SK-N-SH (cell line): Measurements from ENCODE around the gene SRCIN1. TPM values are rescaled to one million over a fixed set of nuclear protein-coding genes. Genes with fewer than 3 reads are reported as not detected.

Experiments
- CTCF ChIA-PET: fragments of 300-600, 350-600 bp; formaldehyde crosslinking; extraction: SDS; loops from one replicate; lab custom pipeline; 2021; lab: Yijun Ruan, JAX
- POLR2A ChIA-PET: fragments of 350-600 bp; sonication (Branson Sonifier 250); formaldehyde crosslinking; extraction: SDS; loops from one replicate; lab custom pipeline; 2020; ENCODE audit warnings: antibody characterized with exemption, inconsistent platforms; lab: Yijun Ruan, JAX
- DNase-seq: peaks from one replicate; pipeline ENCODE4 v3.0.0; 2012
- H2AFZ ChIP-seq: fragments of 200-600 bp; sonication (generic); 2 replicates; pipeline ENCODE4 v1.8.1; 2016; ENCODE audit warnings: antibody characterized with exemption, mild to moderate bottlenecking, low read depth
- H3F3A ChIP-seq: fragments of 200-600 bp; sonication (generic); replicated peaks from 2 replicates; pipeline ENCODE3; 2016; ENCODE audit warnings: antibody characterized with exemption, mild to moderate bottlenecking; ENCODE audit not compliant: insufficient read depth
- H3K27ac ChIP-seq, 2 experiments: fragments of 200-500 bp in 1 of 2; fragments of 200-600 bp in 1 of 2; sonication (Bioruptor generic) in 1 of 2; sonication (generic), shearing (Covaris generic) in 1 of 2; 2 replicates each; pipeline versions ENCODE4 v1.5.1 to v1.6.1; 2014 to 2016; ENCODE audit warnings: low read depth in 2 of 2, inconsistent platforms in 1 of 2, low read length in 1 of 2, mild to moderate bottlenecking in 1 of 2, mixed read lengths in 1 of 2
- H3K27me3 ChIP-seq: fragments of 200-600 bp; sonication (generic), shearing (Covaris generic); 2 replicates; pipeline ENCODE4 v1.6.1; 2016; ENCODE audit warnings: mixed run types; ENCODE audit not compliant: insufficient read depth
- H3K36me3 ChIP-seq, 2 experiments: fragments of 200-500 bp in 1 of 2; fragments of 200-600 bp in 1 of 2; sonication (Bioruptor generic) in 1 of 2; sonication (generic) in 1 of 2; replicated peaks in 1 of 2; 2 replicates each; pipeline versions ENCODE3 to v1.5.1; 2014 to 2016; ENCODE audit warnings: low read length in 1 of 2, mild to moderate bottlenecking in 1 of 2; ENCODE audit not compliant: insufficient read depth in 2 of 2, control insufficient read depth in 1 of 2
- H3K4me1 ChIP-seq, 2 experiments: fragments of 200-500 bp in 1 of 2; fragments of 200-600 bp in 1 of 2; sonication (Bioruptor generic) in 1 of 2; sonication (generic), shearing (Covaris generic) in 1 of 2; 2 replicates each; pipeline versions ENCODE4 v1.5.1 to v1.6.1; 2014 to 2016; ENCODE audit warnings: low read depth in 1 of 2, low read length in 1 of 2, mixed run types in 1 of 2; ENCODE audit not compliant: insufficient read depth in 2 of 2, control insufficient read depth in 1 of 2
- H3K4me2 ChIP-seq: fragments of 200-600 bp; sonication (generic), shearing (Covaris generic); 2 replicates; pipeline ENCODE4 v1.6.1; 2017; ENCODE audit warnings: mixed run types
- H3K4me3 ChIP-seq, 2 experiments: fragments of 200-500 bp in 1 of 2; fragments of 200-600 bp in 1 of 2; sonication (Bioruptor generic) in 1 of 2; sonication (generic), shearing (Covaris generic) in 1 of 2; 2 replicates each; pipeline versions ENCODE4 v1.5.1 to v1.8.1; 2014 to 2016; ENCODE audit warnings: low read depth in 2 of 2, inconsistent platforms in 1 of 2, low read length in 1 of 2, mild to moderate bottlenecking in 1 of 2, mixed read lengths in 1 of 2, moderate library complexity in 1 of 2
- H3K79me2 ChIP-seq: fragments of 200-600 bp; sonication (generic); 2 replicates; pipeline ENCODE4 v1.8.1; 2017; ENCODE audit warnings: mild to moderate bottlenecking; ENCODE audit not compliant: insufficient read depth
- H3K9ac ChIP-seq: fragments of 200-600 bp; sonication (generic); 2 replicates; pipeline ENCODE4 v1.6.1; 2017; ENCODE audit warnings: mixed run types
- H3K9me2 ChIP-seq: fragments of 200-600 bp; sonication (generic); 2 replicates; pipeline ENCODE4 v1.6.1; 2017; ENCODE audit warnings: mixed run types
- H3K9me3 ChIP-seq: fragments of 200-600 bp; sonication (generic); 2 replicates; pipeline ENCODE4 v1.6.1; 2017; ENCODE audit warnings: mixed run types, mild to moderate bottlenecking, moderate library complexity
- H4K20me1 ChIP-seq: fragments of 200-600 bp; sonication (generic); 2 replicates; pipeline ENCODE4 v1.6.1; 2017; ENCODE audit warnings: mild to moderate bottlenecking, mixed run types; ENCODE audit not compliant: insufficient read depth
- CHD2 ChIP-seq: fragments of 150-350 bp; IDR thresholded peaks from 2 replicates; pipeline ENCODE4 v1.6.1; 2018; ENCODE audit warnings: low read length; ENCODE audit not compliant: partially characterized antibody
- ELF1 ChIP-seq: IDR thresholded peaks from 2 replicates; pipeline ENCODE4 v1.4.0; 2012
- FOXJ3 ChIP-seq: sonication (generic); formaldehyde crosslinking; IDR thresholded peaks from 2 replicates; pipeline ENCODE4 v1.5.1; 2020; ENCODE audit warnings: mild to moderate bottlenecking, missing genetic modification reagents
- FOXM1 ChIP-seq: IDR thresholded peaks from 2 replicates; pipeline ENCODE4 v1.4.0; 2012; ENCODE audit warnings: low read depth, mild to moderate bottlenecking
- GABPA ChIP-seq: IDR thresholded peaks from 2 replicates; pipeline ENCODE4 v1.4.0; 2012; ENCODE audit warnings: low read depth, mild to moderate bottlenecking
- POLR2AphosphoS5 ChIP-seq: IDR thresholded peaks from 2 replicates; pipeline ENCODE4 v1.6.1; 2012; ENCODE audit warnings: low read depth, low read length
- RAD21 ChIP-seq: IDR thresholded peaks from 2 replicates; pipeline ENCODE4 v1.6.1; 2012; ENCODE audit warnings: mild to moderate bottlenecking, low read length
- RXRA ChIP-seq: IDR thresholded peaks from 2 replicates; pipeline ENCODE4 v1.4.0; 2012; ENCODE audit warnings: low read depth, mild to moderate bottlenecking, borderline replicate concordance
- SIN3A ChIP-seq: IDR thresholded peaks from 2 replicates; pipeline ENCODE4 v1.6.1; 2012; ENCODE audit warnings: low read depth, mild to moderate bottlenecking, low read length, moderate library complexity, borderline replicate concordance
- SMC3 ChIP-seq: IDR thresholded peaks from 2 replicates; pipeline ENCODE4 v1.6.1; 2012; ENCODE audit warnings: low read depth, low read length, improper control_type of control experiment
- USF2 ChIP-seq: fragments of 150-350 bp; IDR thresholded peaks from 2 replicates; pipeline ENCODE4 v1.6.1; 2017; ENCODE audit warnings: antibody characterized with exemption, low read length, low read depth, borderline replicate concordance
- ZBTB33 ChIP-seq: IDR thresholded peaks from 2 replicates; pipeline ENCODE4 v1.4.0; 2012; ENCODE audit warnings: low read depth, borderline replicate concordance
- WGBS: methylation state at CpG from one replicate; pipeline ENCODE4 v1.1.6; 2017; ENCODE audit warnings: low lambda C conversion rate; 5-methylcytosine and 5-hydroxymethylcytosine counted together
- polyA plus RNA-seq, 3 experiments: library from polyadenylated mRNA; depleted of rRNA; stranded (reverse); fragments of >200 nt; gene quantifications; 2 replicates each; pipeline ENCODE4 v1.2.3, GENCODE V29; 2012
- TF ChIP-seq, protein P1 (sequence below): fragments of 150-350 bp; IDR thresholded peaks from 2 replicates; pipeline ENCODE4 v1.6.1; 2016; ENCODE audit warnings: mild to moderate bottlenecking, low read depth, low read length
- TF ChIP-seq, protein P2 (sequence below): IDR thresholded peaks from 2 replicates; pipeline ENCODE4 v1.6.1; 2012; ENCODE audit warnings: mild to moderate bottlenecking, low read depth, low read length, moderate library complexity

Gene SRCIN1
- polyA plus RNA-seq, 1 of the 3 experiments (the other 2 are of a cell fraction): 1.0 TPM

GRCh38 chr17:38636054-38636453 lies 30.3 kb upstream of the SRCIN1 start (continued):
- TF ChIP-seq ZBTB33 (no peak), ELF1 (no peak), USF2 (no peak)

- 65% methylated on average over 6 of the region's 6 CpGs for WGBS
- TF ChIP-seq FOXJ3 (no peak), CHD2 (no peak), USF2 (no peak), SMC3 (no peak), SIN3A (no peak), RAD21 (no peak), FOXM1 (no peak), ZBTB33 (no peak), GABPA (no peak), RXRA (no peak), POLR2AphosphoS5 (no peak)
- TF ChIP-seq, protein P1, sequence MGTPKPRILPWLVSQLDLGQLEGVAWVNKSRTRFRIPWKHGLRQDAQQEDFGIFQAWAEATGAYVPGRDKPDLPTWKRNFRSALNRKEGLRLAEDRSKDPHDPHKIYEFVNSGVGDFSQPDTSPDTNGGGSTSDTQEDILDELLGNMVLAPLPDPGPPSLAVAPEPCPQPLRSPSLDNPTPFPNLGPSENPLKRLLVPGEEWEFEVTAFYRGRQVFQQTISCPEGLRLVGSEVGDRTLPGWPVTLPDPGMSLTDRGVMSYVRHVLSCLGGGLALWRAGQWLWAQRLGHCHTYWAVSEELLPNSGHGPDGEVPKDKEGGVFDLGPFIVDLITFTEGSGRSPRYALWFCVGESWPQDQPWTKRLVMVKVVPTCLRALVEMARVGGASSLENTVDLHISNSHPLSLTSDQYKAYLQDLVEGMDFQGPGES: no peak
- TF ChIP-seq, protein P2, sequence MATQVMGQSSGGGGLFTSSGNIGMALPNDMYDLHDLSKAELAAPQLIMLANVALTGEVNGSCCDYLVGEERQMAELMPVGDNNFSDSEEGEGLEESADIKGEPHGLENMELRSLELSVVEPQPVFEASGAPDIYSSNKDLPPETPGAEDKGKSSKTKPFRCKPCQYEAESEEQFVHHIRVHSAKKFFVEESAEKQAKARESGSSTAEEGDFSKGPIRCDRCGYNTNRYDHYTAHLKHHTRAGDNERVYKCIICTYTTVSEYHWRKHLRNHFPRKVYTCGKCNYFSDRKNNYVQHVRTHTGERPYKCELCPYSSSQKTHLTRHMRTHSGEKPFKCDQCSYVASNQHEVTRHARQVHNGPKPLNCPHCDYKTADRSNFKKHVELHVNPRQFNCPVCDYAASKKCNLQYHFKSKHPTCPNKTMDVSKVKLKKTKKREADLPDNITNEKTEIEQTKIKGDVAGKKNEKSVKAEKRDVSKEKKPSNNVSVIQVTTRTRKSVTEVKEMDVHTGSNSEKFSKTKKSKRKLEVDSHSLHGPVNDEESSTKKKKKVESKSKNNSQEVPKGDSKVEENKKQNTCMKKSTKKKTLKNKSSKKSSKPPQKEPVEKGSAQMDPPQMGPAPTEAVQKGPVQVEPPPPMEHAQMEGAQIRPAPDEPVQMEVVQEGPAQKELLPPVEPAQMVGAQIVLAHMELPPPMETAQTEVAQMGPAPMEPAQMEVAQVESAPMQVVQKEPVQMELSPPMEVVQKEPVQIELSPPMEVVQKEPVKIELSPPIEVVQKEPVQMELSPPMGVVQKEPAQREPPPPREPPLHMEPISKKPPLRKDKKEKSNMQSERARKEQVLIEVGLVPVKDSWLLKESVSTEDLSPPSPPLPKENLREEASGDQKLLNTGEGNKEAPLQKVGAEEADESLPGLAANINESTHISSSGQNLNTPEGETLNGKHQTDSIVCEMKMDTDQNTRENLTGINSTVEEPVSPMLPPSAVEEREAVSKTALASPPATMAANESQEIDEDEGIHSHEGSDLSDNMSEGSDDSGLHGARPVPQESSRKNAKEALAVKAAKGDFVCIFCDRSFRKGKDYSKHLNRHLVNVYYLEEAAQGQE: no peak
- TF ChIP-seq, all 33 proteins: peak for 0
- Histone ChIP-seq H3K9me3 (no peaks in the 10 kb centered on the region), H3K27ac (no peak overlapping the region), H3K9ac (no peak overlapping the region), H4K20me1 (no peaks in the 10 kb centered on the region), H3K27me3 (no peaks in the 10 kb centered on the region), H3F3A (no peaks in the 10 kb centered on the region), H3K4me2 (no peak overlapping the region), H3K4me1 (no peaks in the 10 kb centered on the region), H3K9me2 (no peaks in the 10 kb centered on the region), H2AFZ (no peak overlapping the region), H3K79me2 (no peaks in the 10 kb centered on the region), H3K4me3 (no peak overlapping the region), H3K36me3 (no peaks in the 10 kb centered on the region)
- ChIA-PET POLR2A (no interaction called here), CTCF (no interaction called here)
- DNase-seq: no peak
These were observed 26.6 kb upstream of the SRCIN1 start for GRCh38 chr17:38632334-38632733.
